Frontal cortex (tissue), 4 donors: ENCODE results near the gene PLCB3. TPM values are rescaled to one million over a fixed set of nuclear protein-coding genes. Genes with fewer than 3 reads are reported as not detected.

Experiments
- DNase-seq, 2 donors: peaks; one replicate each; pipeline ENCODE4 v3.0.0; 2012; ENCODE audit warnings: low spot score in 2 of 2
- FAIRE-seq: peaks from 2 replicates; lab custom pipeline; 2012; peaks lifted over from hg19 to GRCh38; lab: Jason Lieb, UNC
- total RNA-seq: library from RNA; depleted of rRNA; stranded (reverse); fragments of >200 nt; gene quantifications from one replicate; pipeline ENCODE4 v1.2.3, GENCODE V29; 2014
- donor health status: control.
- donor health status: control.
- donor health status: control.

PLCB3 gene
- total RNA-seq, 1 donor from 2014 or later, result 4.9 TPM

DNA sequence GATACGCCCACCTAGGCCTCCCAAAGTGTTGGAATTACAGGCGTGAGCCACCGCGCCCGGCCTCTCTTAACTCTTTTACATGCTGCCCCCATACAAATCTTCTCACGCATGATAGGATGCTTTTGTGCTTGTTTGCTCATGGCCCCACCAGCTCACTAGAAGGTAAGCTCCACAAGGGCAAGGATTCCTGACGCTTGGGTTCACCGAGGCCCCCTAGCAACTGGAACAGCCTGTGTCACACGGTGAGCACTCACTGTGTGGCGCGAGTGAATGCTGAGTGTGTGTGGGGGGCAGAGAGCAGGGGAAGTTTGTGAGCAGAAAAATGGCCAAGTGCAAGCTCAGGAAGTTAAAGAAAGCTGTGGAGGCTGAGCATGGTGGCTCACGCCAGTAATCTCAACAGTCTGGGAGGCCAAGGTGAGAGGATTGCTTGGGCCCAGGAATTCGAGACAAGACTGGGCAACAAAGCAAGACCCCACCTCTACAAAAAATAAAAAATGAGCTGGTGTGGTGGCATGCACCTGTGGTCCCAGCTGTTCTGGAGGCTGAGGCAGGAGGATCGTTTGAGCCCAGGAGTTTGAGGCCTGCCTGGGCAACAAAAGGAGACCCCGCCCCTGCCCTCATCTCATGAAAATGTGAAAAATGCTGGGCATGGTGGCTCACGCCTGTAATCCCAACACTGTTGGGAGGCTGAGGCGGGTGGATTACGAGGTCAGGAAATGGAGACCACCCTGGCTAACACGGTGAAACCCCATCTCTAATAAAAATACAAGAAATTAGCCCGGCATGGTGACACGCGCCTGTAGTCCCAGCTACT is 30.8 kb downstream of the PLCB3 start:
- DNase-seq (no peak), FAIRE-seq (no peak)

DNA sequence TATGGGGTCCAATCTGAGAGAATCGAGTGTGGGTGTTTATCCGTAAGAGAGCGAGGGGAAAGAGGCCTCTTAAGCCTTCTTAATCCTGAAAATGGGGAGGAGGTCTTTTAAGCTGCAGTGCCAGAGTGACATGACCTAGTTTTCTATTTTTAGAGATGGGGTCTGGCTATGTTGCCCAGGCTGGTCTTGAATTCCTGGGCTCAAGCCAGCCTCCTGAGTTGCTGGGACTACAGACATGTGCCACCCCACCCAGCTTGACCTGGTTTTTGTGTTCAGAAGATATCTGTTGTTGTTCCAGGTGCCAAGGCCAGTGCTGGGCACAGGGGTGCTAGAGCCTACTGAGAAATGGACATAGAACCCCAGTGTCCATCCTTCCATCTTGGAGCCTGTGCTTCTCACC is 31.8 kb downstream of the PLCB3 start:
- DNase-seq (no peak), FAIRE-seq (no peak)

DNA sequence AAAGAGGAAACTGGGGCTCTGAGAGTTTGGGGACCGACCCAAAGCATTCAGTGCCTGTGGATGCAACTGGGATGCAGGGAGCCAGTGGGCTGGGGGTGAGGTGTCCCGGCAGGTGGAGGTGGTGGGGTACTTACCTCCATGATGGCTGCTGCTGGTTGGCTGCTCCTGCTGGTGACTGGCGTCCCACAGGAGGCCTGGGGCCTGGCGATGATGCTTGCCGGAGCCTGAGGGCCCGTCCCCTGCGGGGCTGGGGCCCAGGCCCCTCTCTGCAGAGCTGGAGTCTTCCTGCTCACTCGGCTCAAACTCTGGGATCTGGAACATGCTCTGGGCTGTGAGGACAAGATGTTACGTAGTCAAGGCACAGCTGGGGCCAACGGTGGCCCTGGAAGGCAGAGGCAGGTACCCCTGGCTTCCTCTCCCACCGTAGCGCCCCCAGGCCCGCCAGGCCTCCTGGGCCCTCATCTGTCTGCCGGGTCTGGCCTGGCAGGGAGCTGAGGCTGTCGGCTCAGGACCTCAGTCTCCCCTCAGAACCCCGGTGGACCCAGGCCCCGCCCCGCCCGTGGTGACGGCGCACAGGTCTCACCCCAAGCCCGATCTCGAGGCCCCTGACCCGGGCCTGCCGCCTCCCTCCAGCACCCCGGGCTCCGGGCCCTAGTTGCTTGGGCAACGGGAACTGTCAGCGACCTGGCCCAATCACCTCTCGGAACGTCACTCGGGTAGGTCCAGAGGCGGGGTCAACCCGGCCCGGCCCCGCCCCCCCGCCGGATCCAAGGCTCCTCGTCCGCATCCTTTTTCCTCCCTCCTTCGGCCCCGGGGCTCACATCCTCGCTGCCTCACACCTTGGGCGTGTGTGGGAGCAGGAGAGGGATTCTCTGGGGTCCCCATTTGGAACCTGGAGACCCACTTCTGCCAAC is 33.0 kb downstream of the PLCB3 start, which contains the start of gene BAD:
TSS of gene BAD (minus strand) at position 618 of the 914 bp plus-strand sequence. CDS start at position 321, 297 bp downstream.
- FAIRE-seq, result no peak
- DNase-seq, result peak; percentile 98 to 99

DNA sequence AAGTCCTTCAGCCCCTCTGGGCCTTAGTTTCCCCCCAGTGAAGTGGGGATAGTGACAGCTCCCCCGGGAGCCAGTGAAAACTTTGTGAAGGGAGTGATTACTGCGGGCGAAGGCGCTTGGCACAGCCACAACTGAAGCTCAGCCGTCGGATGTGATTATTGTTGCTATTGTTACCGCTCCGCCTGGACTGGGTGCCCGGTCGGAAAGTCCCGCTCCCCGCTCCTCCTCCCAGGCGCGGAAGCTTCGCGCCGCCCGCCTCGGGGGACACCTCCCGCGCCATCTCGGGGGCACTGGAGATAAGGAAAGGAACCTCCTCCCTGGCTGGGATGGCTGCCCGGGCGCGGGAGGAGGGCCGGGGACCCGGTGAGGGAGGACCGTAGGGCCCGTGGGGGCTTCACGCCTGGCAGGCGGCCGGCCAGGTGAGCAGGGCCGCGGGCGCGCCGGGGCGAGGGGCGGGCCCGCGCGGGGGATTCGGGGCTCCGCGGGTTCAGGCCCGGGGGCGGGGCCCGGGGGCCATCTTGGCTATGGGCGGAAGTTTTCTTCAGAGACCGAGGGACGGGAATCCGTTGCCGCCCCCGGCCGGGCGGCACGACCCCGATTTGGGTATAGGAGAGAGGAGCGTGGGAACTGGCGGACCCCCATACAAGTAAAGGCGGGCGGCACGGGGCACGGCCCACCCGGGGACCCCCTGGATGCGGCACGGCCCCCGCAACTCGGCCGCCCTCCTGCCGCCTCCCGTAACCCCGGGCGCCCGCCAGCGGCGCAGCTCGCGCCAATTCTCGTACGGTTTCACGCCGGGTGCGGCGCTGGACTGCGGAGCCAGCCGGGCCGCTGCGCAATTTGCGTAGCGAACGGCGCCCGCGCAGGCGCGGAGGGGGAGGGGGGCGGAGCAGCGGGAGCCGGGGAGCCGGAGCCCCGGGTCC is 33.9 kb downstream of the PLCB3 start, which contains the start of gene GPR137:
TSS of gene GPR137 (plus strand) at position 887 of the 923 bp plus-strand sequence. CDS start 677 bp downstream, outside the sequence.
- no peak for FAIRE-seq
- peak; percentile 94 to 96 for DNase-seq

DNA sequence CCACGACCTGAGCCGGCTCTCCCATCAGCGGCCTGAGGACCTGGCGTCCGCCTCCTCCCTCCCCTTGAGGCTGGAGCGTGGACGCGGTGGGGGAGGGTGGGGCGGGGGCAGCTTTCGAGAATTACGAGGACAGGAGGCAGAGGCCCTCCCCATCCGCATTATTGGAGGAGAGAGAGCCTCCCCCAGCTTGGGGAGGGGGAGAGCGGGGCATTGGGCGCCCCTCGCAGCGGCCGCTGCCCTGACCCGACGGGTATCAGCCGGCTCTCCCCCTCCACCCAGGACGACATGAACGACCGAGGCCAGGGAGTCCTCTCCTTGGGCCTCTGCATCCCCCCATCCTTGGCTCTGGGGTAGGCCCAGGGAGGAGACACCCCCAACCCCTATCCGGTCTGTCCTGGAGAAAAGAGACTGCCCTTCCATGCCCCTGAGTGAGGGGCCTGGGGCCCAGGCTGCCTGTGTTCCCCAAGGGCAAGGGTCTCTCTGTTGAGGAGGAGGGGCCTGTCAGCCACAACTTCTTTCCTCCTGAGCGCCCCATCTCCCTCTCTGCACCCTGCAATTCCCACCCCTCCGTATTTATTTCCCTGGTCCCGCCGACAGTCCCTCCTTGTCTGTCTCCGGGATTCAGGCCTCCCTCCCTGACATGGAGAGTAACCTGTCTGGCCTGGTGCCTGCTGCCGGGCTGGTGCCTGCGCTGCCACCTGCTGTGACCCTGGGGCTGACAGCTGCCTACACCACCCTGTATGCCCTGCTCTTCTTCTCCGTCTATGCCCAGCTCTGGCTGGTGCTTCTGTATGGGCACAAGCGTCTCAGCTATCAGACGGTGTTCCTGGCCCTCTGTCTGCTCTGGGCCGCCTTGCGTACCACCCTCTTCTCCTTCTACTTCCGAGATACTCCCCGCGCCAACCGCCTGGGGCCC is 34.8 kb downstream of the PLCB3 start:
- no peak for DNase-seq
- FAIRE-seq, result no peak

DNA sequence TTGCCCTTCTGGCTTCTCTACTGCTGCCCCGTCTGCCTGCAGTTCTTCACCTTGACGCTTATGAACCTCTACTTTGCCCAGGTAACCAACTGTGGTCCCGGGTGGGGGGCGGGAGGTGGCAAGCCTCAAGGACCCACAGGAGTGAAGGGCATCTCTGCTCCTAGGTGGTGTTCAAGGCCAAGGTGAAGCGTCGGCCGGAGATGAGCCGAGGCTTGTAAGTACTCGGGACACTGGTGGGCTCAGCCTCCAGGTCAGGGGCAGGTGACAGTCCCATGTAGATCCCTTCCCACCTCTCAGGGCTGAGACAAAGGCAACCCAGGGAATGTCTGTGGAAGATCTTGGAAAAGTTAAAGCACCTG is 35.5 kb downstream of the PLCB3 start:
- no peak for DNase-seq
- no peak for FAIRE-seq

DNA sequence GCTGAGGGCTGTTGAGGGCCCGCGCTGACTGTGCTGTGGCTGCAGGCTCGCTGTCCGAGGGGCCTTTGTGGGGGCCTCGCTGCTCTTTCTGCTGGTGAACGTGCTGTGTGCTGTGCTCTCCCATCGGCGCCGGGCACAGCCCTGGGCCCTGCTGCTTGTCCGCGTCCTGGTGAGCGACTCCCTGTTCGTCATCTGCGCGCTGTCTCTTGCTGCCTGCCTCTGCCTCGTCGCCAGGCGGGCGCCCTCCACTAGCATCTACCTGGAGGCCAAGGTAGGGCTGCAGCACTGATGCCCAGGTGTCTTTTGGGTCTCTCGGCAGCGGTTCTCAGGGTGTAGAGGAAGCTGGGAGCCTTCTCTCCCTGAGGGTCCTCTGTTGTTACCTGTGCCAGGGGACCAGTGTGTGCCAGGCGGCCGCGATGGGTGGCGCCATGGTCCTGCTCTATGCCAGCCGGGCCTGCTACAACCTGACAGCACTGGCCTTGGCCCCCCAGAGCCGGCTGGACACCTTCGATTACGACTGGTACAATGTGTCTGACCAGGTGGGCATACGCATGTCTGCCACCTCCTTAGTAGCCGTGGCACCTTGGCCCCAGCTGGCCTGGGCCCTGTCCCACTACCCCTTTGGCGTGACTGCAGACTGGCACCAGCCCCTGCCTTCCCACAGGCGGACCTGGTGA is 36.5 kb downstream of the PLCB3 start:
- peak in 1 of 2 donors; percentile 8 for DNase-seq
- no peak for FAIRE-seq

DNA sequence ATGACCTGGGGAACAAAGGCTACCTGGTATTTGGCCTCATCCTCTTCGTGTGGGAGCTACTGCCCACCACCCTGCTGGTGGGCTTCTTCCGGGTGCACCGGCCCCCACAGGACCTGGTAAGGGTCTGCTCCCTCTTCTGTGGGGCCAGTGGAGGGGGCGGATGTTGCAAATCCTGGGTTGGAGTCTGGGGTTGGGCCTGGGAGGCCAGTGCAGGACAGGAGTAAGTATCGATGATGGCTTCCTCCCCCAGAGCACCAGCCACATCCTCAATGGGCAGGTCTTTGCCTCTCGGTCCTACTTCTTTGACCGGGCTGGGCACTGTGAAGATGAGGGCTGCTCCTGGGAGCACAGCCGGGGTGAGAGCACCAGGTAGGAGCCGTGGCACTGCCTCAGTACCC is 37.0 kb downstream of the PLCB3 start:
- FAIRE-seq, result no peak

DNA sequence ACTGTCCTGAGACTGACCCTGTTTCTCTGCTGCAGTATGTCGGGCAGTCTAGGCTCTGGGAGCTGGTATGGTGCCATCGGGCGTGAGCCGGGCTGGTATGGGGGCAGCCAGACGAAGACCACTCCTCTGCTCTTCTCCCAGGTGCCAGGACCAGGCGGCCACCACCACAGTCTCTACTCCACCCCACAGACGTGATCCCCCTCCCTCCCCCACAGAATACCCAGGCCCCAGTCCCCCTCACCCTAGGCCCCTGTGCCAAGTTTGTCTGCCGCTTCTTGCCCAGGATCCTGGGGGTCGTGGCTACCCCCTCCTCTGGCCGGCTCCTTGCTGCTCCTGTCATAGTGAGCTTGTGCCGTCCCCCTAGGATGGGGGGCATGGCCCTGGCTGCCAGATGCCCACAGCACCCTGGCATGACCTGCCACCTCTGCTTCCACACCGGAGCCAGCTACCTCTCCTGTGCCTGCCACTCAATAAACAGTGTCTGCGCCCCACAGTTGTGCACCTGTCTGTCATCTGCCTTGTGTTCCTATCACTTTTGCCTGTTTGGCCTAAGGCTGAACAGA is 37.8 kb downstream of the PLCB3 start:
- DNase-seq (no peak), FAIRE-seq (no peak)

More for the DNA sequence above, 37.0 kb downstream of the PLCB3 start:
- peak in 1 of 2 donors; percentile 8 for DNase-seq

DNA sequence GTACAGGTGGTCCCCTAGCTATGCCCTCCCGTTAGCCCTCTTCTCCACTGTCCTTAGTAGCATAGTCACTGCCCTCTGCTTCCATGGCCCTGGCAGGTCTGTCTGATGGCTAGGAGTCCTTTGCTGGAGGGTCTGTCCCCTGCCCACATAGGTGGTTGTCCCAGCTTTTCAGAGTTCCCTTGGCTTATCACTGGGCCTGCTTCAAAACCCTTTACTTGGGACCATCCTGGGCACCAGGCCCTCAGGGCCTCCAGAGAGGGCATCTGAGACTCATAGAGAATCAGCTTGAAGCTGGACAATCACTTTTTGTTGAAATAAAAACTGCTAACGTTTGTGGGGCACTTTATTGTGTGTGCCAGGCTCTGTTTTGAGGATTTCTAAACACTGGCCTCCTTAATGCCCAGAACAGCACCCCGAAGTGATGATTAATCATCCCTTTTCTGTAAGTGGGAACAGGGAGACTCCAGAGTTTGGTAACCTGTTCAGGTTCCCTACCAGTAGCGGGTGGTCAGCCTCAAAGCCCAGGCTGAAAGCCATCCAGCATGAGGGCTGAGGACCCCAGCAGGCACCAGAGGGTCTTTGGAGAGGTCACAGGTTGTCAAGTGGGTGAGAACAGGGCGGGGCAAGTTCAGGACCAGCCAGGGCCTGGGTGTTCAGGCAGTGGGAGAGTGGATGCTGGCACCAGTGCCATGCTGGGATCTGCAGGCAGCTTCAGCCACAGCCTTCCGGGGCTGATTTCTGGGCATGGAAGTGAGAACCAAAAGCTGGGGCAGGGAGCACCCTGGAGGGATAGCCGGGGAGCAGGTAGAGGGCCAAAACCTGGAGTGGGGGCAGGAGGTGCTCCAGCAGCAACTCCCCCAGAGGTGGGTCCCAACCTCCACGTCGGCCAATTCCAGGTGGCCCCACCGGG is 39.3 kb downstream of the PLCB3 start:
- no peak for FAIRE-seq
- no peak for DNase-seq

DNA sequence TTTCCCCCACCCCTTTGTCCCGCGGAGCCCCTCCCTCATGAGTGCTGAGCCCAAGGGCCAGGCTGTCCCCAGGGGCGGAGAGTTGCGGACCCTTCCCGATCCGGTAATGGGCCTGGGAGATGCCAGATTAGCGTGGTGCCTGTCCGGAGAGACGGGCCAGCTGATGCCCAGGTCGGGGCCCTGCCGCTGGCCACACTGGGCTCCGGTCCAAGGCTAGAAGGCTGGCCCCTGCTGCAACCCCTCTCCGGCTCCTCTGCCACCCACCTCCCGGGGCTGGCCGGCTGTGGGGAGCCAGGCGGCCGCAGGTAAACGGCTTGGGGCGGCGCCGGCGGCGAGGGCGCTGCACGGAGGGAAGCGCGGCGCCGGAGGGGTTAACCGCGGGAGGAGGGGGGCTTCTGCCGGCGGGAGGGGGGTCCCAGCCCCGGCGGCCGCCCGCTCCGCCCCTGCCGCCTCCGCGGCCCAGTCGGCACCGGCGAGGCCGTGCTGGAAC is 40.0 kb downstream of the PLCB3 start, which contains the start of gene KCNK4:
TSS of gene KCNK4 (plus strand) at position 41 of the 490 bp plus-strand sequence. CDS start 1,717 bp downstream, outside the sequence.
- FAIRE-seq (no peak), DNase-seq (no peak)

DNA sequence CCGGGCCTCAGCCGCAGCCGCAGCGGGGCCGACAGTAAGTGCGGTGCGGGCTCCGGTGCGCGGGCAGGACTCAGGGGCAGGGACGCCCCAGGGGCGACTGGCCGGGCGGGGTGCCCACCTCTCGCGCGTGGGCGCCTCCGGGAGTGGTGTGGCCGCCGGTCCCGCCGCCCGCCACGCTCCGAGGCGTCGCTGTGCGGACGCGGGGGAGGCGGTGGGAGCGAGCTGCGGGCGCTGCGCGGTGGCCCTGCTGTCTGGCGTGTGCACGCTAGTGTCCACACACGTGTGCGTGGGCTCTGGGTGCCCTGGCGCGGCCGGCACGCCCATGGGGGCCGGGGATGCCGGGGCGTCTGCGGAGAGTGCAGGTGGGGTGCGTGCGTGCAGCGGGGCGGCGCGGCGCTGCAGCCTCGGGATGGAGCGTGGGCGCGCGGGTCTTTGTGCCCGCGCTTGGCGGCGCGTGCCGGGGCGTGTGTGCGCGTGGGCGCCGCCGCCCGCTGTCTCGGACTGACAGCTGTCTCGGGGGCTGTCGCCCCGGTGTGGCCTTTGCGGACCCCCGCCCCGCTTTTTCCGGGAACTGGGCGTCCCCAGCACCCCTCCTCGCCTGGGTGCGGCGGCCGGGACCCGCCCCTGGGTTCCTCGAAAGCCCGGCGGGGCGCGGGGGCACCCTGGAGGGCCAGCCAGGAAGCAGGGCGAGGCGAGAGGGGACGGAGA is 40.6 kb downstream of the PLCB3 start:
- FAIRE-seq, result no peak
- no peak for DNase-seq

DNA sequence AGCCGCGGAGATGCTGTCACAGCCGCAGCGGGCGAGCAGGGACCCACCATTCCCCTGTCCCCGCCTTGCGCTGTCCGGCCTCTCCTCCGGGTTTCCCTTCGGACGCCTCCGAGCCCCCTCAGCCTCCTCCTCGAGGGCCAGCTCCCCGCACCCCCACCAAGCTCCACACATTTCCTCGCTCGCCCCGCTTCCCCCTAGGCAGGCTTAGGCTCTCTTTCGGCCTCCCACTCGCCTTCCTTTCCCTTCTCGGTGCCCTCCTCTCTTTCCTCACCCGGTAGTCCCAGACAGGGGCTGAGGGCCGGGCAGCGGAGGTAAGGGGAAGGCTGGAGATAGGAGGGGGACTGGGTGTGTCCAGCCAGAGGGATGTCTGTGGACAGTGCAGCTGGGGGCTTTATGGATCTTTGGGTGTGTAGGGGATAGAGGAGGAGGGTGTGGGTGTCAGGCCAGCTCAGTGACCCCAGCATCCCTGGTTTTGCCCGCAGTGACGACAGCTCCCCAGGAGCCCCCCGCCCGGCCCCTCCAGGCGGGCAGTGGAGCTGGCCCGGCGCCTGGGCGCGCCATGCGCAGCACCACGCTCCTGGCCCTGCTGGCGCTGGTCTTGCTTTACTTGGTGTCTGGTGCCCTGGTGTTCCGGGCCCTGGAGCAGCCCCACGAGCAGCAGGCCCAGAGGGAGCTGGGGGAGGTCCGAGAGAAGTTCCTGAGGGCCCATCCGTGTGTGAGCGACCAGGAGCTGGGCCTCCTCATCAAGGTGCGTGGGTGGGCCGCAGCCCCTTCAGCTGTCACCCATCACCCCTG is 41.3 kb downstream of the PLCB3 start:
- FAIRE-seq (no peak), DNase-seq (no peak)

DNA sequence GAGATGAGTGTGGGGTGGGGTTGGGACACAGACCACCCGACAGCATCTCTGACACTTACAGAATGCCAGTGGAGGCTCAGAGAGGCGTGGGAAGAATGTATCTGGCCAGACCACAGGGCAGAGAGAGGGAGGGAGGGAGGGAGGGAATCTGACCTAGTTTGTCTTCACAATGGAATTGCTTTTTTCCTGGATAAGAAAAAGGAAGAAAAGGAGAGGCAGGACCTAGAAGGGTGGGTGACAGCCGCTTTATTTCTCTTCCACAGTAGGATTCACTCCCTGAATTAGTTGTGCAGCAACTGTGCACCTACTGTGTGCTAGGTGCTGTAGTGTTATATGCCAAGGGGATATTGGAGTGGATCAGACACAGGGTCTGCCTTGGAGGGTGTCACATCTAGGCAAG is 43.4 kb downstream of the PLCB3 start:
- DNase-seq (no peak), FAIRE-seq (no peak)

DNA sequence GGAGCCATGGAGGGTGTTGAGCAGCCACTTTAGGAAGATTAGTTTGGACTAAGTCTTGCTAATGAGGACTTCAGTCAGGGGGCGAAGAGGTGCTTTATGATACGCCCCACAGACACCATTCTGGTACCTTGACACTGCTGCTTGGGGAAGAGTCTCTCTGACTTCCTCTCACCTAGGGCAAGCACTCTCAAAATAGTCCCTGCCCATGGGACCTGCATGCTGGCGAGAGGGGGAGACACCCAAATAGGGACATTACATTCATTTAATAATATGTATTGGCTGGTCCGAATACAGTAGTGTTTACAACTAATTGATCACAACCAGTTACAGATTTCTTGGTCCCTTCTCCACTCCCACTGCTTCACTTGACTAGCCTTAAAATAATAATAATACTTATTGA is 44.4 kb downstream of the PLCB3 start:
- FAIRE-seq (no peak), DNase-seq (no peak)
